Caco-2 (cell line): Measurements from ENCODE around the gene IRGQ. TPM values are rescaled to one million over a fixed set of nuclear protein-coding genes. Genes with fewer than 3 reads are reported as not detected.

ENCODE experiments used
- BruUV-seq: library from RNA; stranded (reverse); fragments of 400-500 nt; replicated peaks from 2 replicates; lab custom pipeline; 2021; lab: Mats Ljungman, UMichigan
- CTCF ChIA-PET: fragments of 300-600 bp; sonication (Branson Sonifier 250); formaldehyde crosslinking; loops from one replicate; lab custom pipeline; 2022; ENCODE audit warnings: antibody characterized with exemption; lab: Charles Lee
- POLR2A ChIA-PET: fragments of 300-600 bp; sonication (Branson Sonifier 250); formaldehyde crosslinking; loops from one replicate; lab custom pipeline; 2022; ENCODE audit warnings: antibody characterized with exemption; lab: Charles Lee
- DNase-seq, 2 experiments: peaks; one replicate each; pipeline versions ENCODE4 v3.0.0 to v3.0.0-alpha.2; 2020 to 2022
- H3K27me3 ChIP-seq: replicated peaks from 2 replicates; pipeline ENCODE4 v1.6.0; 2011; ENCODE audit warnings: low read length; ENCODE audit not compliant: control insufficient read depth, insufficient read depth
- H3K36me3 ChIP-seq: 2 replicates; pipeline ENCODE4 v1.5.1; 2011; ENCODE audit warnings: low read length; ENCODE audit not compliant: control insufficient read depth, insufficient read depth
- H3K4me1 ChIP-seq: fragments of 250-450 bp; sonication (Bioruptor Pico); 2 replicates; pipeline ENCODE4 v1.5.1; 2020; ENCODE audit warnings: mild to moderate bottlenecking
- H3K4me3 ChIP-seq: 2 replicates; pipeline ENCODE4 v1.5.1; 2011; ENCODE audit warnings: low read depth, mild to moderate bottlenecking, control low read depth, low read length
- H3K9me3 ChIP-seq: fragments of 250-450 bp; sonication (Bioruptor Pico); 2 replicates; pipeline ENCODE4 v1.5.1; 2020; ENCODE audit warnings: mild to moderate bottlenecking, moderate library complexity
- H3K27ac Mint-ChIP-seq: one replicate; pipeline ENCODE4 v1.8.0; 2022; ENCODE audit warnings: mixed read lengths; ENCODE audit not compliant: unreplicated experiment
- H3K27me3 Mint-ChIP-seq: one replicate; pipeline ENCODE4 v1.8.0; 2022; ENCODE audit warnings: mixed read lengths; ENCODE audit not compliant: insufficient read depth, unreplicated experiment
- H3K36me3 Mint-ChIP-seq: one replicate; pipeline ENCODE4 v1.8.0; 2022; ENCODE audit warnings: mild to moderate bottlenecking, mixed read lengths; ENCODE audit not compliant: insufficient read depth, unreplicated experiment
- H3K4me1 Mint-ChIP-seq: one replicate; pipeline ENCODE4 v1.8.0; 2022; ENCODE audit warnings: low read depth, mixed read lengths; ENCODE audit not compliant: unreplicated experiment
- H3K4me3 Mint-ChIP-seq: one replicate; pipeline ENCODE4 v1.8.0; 2022; ENCODE audit warnings: mild to moderate bottlenecking, moderate library complexity, mixed read lengths; ENCODE audit not compliant: unreplicated experiment
- H3K9me3 Mint-ChIP-seq: one replicate; pipeline ENCODE4 v1.8.0; 2022; ENCODE audit warnings: mixed read lengths; ENCODE audit not compliant: unreplicated experiment
- intact Hi-C: fragments of 100-400 bp; cut with micrococcal nuclease; formaldehyde crosslinking; loops from one replicate; pipeline ENCODE4 v1.10.0; 2022; ENCODE audit not compliant: unreplicated experiment
- total RNA-seq: library from RNA; stranded (reverse); gene quantifications from 2 replicates; pipeline ENCODE4 v1.2.3, GENCODE V29; 2022
- TF ChIP-seq, protein P1 (sequence below), 2 experiments: fragments of 200-600 bp in 1 of 2; IDR thresholded peaks; 1 replicate in 1 of 2; 2 replicates in 1 of 2; pipeline versions ENCODE4 v1.5.1 to v1.8.0; 2011 to 2022; ENCODE audit warnings: antibody characterized with exemption in 1 of 2, control low read depth in 1 of 2, inconsistent platforms in 1 of 2, low read depth in 1 of 2, low read length in 1 of 2, mild to moderate bottlenecking in 1 of 2, moderate library complexity in 1 of 2; ENCODE audit not compliant: insufficient read depth in 1 of 2, severe bottlenecking in 1 of 2, unreplicated experiment in 1 of 2

The IRGQ gene
- total RNA-seq, 1 experiment from 2014 or later = 27.7 TPM

DNA sequence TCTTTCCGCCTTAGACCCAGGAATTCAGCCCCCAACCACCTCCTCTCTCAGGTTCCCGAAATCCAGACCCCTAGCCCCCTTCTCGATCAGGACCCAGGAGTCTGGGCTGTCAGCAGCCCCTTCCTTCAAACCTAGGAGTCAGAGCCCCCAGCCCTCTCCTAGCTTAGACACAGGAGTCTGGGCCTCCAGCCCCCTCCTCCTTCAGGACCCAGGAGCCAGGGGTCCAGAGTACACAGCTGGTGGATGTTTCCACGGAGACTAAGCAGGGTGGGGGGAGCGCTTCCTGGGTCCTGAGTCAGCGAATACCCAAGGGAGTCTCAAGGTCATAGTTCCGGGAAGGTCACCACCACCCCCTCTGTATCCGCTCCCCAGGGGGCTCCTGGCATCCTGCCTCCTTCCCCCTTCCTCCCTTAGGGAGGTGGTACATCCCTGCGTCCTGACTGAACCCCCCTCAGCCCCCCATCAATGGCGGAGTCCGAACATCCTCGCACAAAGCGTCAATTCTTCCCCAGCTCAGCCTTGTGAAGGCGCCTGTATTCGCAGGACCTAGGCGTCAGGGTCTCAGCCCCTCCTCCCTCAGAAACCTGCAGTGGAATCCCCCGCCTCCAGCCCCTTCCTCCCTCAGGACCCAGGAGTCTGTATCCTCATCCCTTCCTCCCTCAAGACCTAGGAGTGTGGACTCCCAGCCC, 39.1 kb upstream of the IRGQ start:
- Mint-ChIP-seq H3K4me3 (no peak overlapping the region), H3K9me3 (no peaks in the 10 kb centered on the region), H3K27ac (no peak overlapping the region), H3K27me3 (peaks cover 7% of the 10 kb centered on the region), H3K36me3 (no peaks in the 10 kb centered on the region), H3K4me1 (peaks cover 19% of the 10 kb centered on the region)
- TF ChIP-seq, protein P1, sequence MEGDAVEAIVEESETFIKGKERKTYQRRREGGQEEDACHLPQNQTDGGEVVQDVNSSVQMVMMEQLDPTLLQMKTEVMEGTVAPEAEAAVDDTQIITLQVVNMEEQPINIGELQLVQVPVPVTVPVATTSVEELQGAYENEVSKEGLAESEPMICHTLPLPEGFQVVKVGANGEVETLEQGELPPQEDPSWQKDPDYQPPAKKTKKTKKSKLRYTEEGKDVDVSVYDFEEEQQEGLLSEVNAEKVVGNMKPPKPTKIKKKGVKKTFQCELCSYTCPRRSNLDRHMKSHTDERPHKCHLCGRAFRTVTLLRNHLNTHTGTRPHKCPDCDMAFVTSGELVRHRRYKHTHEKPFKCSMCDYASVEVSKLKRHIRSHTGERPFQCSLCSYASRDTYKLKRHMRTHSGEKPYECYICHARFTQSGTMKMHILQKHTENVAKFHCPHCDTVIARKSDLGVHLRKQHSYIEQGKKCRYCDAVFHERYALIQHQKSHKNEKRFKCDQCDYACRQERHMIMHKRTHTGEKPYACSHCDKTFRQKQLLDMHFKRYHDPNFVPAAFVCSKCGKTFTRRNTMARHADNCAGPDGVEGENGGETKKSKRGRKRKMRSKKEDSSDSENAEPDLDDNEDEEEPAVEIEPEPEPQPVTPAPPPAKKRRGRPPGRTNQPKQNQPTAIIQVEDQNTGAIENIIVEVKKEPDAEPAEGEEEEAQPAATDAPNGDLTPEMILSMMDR (IDR thresholded peaks at IDR 0.05; ENCODE audit: insufficient read depth in 1 of 2, low read depth in 1 of 2, low read length in 1 of 2, severe bottlenecking in 1 of 2, unreplicated experiment in 1 of 2) = no peak
- DNase-seq = no peak
- Histone ChIP-seq H3K4me1 (peaks cover 14% of the 10 kb centered on the region; the same call in 1 of the 2 replicates), H3K4me3 (no peak overlapping the region), H3K36me3 (no peaks in the 10 kb centered on the region), H3K27me3 (no peaks in the 10 kb centered on the region; the same call in 1 of the 2 replicates), H3K9me3 (no peaks in the 10 kb centered on the region)
- intact Hi-C loops = loop anchor here (2.0 kb wide), 1 partner anchor 16 kb away; the partner anchor contains the start of gene ZNF428
- BruUV-seq = no TSS peak
- CTCF ChIA-PET = interaction anchor here (0.7 kb wide), 1 partner anchor 27 kb away, joined by 4 read pairs; no protein-coding TSS in a partner anchor
- POLR2A ChIA-PET = no interaction called here

DNA sequence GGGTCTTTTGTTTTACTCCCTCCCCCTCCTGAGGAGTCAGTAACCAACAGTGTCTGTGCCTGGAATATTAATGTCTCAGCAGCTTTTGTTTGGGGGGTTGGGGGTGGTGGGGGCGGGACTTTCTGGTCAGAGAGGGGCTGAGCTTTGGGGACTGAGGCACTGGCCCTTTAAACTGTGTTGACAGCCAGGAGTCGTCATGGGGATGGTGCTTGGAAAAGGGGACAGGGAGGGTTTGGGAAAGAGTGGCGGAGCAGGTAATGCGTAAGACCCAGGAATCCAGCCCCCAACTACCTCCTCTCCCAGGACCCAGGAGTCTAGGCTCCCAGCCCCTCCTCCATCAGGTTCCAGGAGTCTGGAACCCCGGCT, 38.6 kb upstream of the IRGQ start:
- Mint-ChIP-seq H3K4me1 (peaks cover 19% of the 10 kb centered on the region), H3K4me3 (no peak overlapping the region), H3K27ac (no peak overlapping the region), H3K36me3 (no peaks in the 10 kb centered on the region), H3K27me3 (peaks cover 7% of the 10 kb centered on the region), H3K9me3 (no peaks in the 10 kb centered on the region)
- ChIA-PET POLR2A (no interaction called here), CTCF (interaction anchor here (0.6 to 0.7 kb wide), 2 partner anchors 28 to 33 kb away, joined by 3 to 4 read pairs; no protein-coding TSS in a partner anchor)
- no peaks in the 10 kb centered on the region for H3K9me3 ChIP-seq
- peaks cover 14% of the 10 kb centered on the region; the same call in 1 of the 2 replicates for H3K4me1 ChIP-seq
- BruUV-seq = no TSS peak
- H3K4me3 ChIP-seq = no peak overlapping the region
- TF ChIP-seq, protein P1 (IDR thresholded peaks at IDR 0.05; ENCODE audit: insufficient read depth in 1 of 2, low read depth in 1 of 2, low read length in 1 of 2, severe bottlenecking in 1 of 2, unreplicated experiment in 1 of 2) = no peak
- H3K36me3 ChIP-seq = no peaks in the 10 kb centered on the region
- no peaks in the 10 kb centered on the region; the same call in 1 of the 2 replicates for H3K27me3 ChIP-seq
- DNase-seq = no peak
- intact Hi-C loops = loop anchor here (2.0 kb wide), 1 partner anchor 16 kb away; the partner anchor contains the start of gene ZNF428

DNA sequence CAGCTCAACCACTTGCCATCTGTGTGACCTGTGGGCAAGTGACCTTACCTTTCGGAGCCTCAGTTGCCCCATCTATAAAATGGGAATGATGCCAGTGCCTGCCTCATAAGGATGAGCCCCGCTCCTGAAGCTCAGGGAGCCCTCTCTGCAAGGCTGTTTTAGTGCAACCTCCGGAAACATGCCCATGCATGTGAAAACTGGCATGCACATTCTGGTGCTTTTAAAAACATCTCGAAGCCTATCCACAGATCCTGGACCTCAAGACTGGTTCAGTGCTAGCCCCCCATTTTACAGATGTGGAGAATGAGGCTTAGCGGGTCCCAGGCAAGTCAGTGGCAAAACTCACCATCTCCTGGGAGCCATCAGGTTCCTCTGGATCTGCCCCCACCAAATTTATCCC, 38.1 kb upstream of the IRGQ start:
- Histone ChIP-seq H3K4me3 (no peak overlapping the region), H3K27me3 (no peaks in the 10 kb centered on the region; the same call in 1 of the 2 replicates), H3K36me3 (no peaks in the 10 kb centered on the region), H3K9me3 (no peaks in the 10 kb centered on the region), H3K4me1 (peaks cover 14% of the 10 kb centered on the region; the same call in 1 of the 2 replicates)
- TF ChIP-seq, protein P1 (IDR thresholded peaks at IDR 0.05; ENCODE audit: insufficient read depth in 1 of 2, low read depth in 1 of 2, low read length in 1 of 2, severe bottlenecking in 1 of 2, unreplicated experiment in 1 of 2) = no peak
- DNase-seq = no peak
- Mint-ChIP-seq H3K27me3 (peaks cover 5% of the 10 kb centered on the region), H3K27ac (no peak overlapping the region), H3K4me1 (peaks cover 16% of the 10 kb centered on the region), H3K9me3 (no peaks in the 10 kb centered on the region), H3K36me3 (no peaks in the 10 kb centered on the region), H3K4me3 (no peak overlapping the region)
- intact Hi-C loops = loop anchor here (2.0 kb wide), 1 partner anchor 15 kb away; the partner anchor contains the start of gene ZNF428
- POLR2A ChIA-PET = no interaction called here
- no TSS peak for BruUV-seq
- CTCF ChIA-PET = interaction anchor here (0.6 kb wide), 1 partner anchor 33 kb away, joined by 3 read pairs; no protein-coding TSS in a partner anchor
